Stimulated activated CD4-positive, alpha-beta T cell treated with anti-CD3 and anti-CD28 coated beads, Interleukin-15, amount 100 ng/mL, for 48 hours (primary cell): ENCODE results near the gene FREM1.

Experiments
- DNase-seq, 2 donors: peaks; one replicate each; pipeline ENCODE4 v3.0.0-alpha.2; 2020; ENCODE audit warnings: low read depth in 2 of 2

FREM1 gene

GRCh38 chr9:14704281-14704680 is 205.9 kb downstream of the FREM1 start:
- DNase-seq, result no peak

GRCh38 chr9:14702200-14702720 is 208.0 kb downstream of the FREM1 start:
- no peak for DNase-seq

GRCh38 chr9:14693251-14693861 is 216.9 kb downstream of the FREM1 start, which contains the start of gene ZDHHC21:
Gene ZDHHC21 (minus strand): TSS chr9:14693432. CDS start chr9:14674340, 19,092 bp downstream.
- peak; percentile 18 to 49 for DNase-seq

GRCh38 chr9:14692470-14693250 is 217.6 kb downstream of the FREM1 start:
- DNase-seq, result no peak

GRCh38 chr9:14690948-14691730 is 219.1 kb downstream of the FREM1 start:
- DNase-seq, result no peak

- no peak for DNase-seq
These were observed 223.0 kb downstream of the FREM1 start for GRCh38 chr9:14687042-14687719.

- no peak for DNase-seq
These were observed 224.1 kb downstream of the FREM1 start for GRCh38 chr9:14686168-14686567.
